ENCODE results near the gene ATXN7L3B.
"Not testable (repeated sequence)": the region's sequence is repeated elsewhere in the genome, so short reads cannot be mapped to it uniquely, and the experiment has no call there.

The ATXN7L3B gene, protein sequence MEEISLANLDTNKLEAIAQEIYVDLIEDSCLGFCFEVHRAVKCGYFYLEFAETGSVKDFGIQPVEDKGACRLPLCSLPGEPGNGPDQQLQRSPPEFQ

DNA sequence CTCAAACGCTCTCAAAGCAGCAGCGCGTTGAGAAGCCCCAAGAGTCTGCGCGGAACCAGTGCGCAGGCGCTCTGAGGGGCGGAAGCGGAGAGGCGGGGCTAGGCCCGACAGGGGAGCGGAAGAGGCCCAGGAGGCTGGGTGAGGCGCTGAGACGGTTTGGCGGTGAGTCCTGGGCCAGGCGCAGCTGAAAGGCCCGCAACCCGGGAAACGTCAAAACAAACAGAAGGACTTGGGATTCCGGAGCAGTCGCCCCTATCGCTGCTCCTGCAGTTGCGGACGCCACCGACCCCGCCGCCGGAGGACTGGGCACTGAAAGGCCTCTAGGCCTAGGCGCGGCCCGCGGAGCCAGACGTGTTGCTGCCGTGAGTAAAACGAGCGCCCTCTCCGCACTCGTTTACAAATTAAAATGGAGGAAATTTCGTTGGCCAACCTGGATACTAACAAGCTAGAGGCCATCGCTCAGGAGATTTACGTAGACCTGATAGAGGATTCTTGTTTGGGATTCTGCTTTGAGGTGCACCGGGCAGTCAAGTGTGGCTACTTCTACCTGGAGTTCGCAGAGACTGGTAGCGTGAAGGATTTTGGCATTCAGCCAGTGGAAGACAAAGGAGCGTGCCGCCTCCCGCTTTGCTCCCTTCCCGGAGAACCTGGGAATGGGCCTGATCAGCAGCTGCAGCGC, at the start of gene ATXN7L3B:
Gene ATXN7L3B, plus strand, starts transcription at position 129 of the 679 bp plus-strand sequence. Its CDS starts 278 bp downstream, at position 407.
- DNase-seq = peak; percentile 94

DNA sequence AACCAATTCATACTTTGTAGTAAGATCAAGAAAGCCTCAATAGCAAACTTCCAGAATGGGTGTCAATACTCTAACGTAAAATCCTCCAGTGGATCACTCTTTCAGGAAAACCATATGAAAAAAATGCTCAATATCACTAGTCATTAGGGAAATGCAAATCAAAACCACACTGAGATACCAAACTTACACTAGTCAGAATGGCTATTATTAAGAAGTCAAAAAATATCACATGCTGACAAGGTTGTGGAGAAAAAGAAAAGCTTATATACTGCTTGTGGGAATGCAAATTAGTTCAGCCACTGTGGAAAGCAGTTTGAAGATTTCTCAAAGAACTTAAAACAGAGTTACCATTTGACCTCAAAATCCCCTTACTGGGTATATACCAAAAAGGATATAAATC, 49.5 kb upstream of the ATXN7L3B start:
- DNase-seq = no peak

DNA sequence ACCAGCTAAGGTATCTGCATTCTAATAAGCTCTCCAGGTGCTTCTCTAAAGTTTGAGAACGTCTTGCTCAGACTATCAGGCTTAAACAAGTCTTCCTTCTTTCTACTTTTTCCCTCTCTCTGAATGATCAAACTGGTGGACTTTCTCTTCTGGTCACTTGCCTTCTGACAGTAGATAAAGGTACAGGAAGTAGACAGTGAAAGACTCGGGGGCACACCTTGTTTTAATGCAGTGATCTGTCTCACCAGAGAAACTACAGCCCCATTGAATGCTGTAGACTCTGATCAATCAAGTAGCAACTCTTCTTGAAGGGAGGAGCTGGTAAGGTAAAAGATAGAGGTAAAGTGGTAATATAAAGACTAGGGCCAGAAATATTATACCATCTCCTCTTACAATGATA, 48.1 kb upstream of the ATXN7L3B start:
- no peak for DNase-seq

DNA sequence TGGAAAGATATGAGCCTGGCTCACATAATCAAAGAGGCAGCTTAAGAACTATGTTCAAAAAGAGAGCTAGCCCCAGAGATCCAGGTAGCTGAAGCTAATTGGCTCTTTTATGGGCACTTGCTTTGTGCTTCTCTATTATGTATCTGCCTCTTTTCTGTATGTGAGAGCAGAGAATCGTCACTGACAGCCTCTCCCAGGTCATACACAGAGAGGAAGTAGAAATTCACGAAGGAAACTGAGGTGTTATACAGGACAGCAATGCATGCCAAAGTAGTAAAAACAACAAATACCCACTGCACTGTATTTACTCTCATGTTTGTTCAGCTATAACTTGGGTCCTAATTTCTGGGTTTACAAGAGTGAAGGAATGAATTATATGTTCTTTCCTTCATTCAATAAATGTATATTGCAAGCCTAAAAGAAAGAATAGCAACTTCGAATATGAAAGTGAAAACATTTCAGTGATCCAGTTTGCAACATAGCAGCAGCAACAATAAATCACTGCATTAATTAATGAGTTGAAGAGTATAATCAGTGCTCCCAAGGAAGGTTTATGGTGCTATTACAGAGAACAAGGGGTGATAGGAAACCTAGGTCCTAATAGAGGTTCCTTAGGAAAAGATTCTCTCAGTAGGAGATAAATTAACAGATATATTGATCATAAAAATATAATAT, 47.1 kb upstream of the ATXN7L3B start:
- DNase-seq = no peak

DNA sequence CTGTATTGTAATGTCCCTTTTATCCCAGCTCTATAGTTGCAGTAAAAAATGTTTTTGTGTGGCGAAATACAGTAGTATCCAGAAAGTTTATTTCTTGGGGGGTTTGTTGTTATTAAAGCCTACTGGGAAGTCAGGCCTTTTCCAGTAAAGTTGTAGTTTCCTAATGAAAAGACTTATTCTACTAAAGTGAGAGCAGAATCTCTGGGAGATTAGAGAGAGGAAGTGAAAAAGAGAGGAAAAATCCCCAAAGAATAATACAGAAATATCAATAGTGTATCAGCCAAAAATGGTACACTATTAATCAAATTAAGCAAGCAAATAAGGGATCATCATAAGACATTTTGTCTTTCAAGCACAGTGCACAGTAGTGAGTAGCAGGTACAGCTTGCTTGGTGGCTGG, 46.3 kb upstream of the ATXN7L3B start:
- no peak for DNase-seq

DNA sequence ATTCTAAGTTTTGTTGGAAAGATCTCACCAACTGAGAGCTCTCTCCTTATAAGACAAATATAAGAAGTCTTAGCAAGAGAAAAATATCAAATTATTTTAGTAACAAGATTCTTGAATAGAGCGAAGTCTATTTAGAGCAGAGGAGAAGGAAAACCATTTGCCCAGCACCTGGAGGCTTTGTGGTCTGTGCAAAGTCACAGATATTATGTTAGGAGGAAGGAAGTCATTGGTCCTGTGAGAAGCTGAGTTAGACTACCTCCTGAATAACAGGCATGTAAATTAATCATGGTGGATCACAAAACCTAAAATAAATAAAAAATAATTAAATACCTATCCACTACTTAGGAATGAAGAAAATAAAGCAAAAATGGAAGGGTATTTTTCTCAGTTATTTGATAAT, 38.4 kb upstream of the ATXN7L3B start:
- DNase-seq = no peak

DNA sequence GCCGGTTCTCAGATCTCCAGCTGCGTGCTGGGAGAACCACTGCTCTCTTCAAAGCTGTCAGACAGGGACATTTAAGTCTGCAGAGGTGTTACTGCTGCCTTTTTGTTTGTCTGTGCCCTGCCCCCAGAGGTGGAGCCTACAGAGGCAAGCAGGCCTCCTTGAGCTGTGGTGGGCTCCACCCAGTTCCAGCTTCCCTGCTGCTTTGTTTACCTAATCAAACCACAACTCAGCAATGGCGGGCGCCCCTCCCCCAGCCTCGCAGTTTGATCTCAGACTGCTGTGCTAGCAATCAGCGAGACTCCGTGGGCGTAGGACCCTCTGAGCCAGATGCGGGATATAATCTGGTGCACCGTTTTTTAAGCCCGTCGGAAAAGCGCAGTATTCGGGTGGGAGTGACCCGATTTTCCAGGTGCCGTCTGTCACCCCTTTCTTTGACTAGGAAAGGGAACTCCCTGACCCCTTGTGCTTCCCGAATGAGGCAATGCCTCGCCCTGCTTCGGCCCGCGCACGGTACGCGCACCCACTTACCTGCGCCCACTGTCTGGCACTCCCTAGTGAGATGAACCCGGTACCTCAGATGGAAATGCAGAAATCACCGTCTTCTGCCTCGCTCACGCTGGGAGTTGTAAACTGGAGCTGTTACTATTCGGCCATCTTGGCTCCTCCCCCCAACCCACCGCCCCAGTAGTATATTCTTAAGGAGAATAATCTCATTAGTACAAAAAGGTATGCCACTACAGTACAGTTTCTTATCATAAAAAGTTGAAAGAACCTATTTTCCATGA, 28.6 kb upstream of the ATXN7L3B start:
- DNase-seq = not testable (repeated sequence)

DNA sequence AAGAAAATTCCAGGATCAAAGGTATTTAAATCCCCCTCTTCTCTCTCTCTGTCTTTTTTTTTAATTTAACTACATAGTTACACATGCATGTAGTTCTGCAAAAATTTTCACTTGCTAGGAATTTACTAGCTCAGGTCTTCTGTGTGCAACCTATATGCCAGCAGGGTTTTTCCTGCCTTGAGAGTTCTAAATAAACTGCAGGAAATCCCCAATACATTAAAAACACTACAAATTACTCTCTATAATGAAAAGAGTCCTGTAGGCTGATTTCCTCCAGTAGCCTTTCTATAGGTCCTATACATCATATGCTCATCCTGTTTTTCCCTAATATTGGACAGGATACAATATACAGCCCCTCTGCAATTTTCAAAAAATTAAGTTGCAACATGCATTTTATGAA, 27.7 kb upstream of the ATXN7L3B start:
- DNase-seq = no peak

DNA sequence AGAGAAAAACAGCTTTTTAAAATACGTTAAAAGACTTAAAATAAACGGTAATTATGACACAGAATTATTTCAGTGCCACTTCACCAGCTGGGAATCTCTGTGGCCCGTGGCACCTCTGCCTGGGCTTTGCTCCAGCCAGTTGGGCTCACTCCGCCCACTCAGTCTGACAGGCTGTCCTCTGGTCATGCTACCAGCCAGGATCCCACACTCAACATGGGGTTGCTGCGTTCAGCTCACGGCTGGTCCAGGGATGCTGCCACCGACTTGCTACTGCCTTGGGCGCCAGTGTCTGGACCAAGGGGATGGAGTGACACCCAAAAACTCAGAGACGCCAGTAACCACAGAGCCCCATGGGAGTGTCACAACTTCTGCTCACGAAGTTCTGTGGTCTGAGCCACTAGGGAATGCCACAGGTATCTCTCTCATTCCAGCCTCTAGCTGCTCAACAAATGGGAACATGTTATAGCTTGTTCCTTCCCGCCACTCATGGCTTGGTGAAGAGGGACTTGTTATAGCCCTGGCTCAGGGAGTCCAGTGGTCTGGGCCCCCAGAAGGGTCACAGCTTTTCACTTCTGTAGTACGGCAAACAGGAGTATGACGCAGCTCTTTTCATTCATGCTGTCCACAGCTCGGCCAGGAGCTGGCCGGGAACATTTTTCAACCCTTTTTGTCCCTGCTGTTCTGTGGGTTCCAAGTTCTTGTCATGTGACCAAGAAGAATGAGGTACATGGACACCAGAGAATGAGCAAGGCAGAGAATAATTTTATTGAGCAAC, 23.4 kb upstream of the ATXN7L3B start:
- no peak for DNase-seq

DNA sequence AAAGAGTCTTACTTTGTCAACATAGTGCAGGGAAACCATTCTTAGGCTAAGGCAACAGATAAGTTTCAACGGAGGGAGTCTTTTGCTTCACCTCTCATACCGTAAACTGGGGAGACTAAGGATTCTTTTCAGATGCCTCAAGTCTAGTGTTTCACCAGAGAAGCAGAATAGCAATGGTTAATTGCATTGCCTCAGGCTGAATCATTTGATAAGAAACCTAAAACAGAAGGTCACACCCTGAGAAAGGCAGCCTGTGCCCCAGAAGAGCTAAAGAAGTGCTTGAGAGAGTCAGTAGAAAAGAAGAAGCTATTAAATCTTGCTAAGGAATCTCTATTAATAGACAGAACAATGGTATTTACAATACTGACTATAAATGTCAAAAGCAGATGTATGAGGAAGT, 21.8 kb upstream of the ATXN7L3B start:
- DNase-seq = no peak

DNA sequence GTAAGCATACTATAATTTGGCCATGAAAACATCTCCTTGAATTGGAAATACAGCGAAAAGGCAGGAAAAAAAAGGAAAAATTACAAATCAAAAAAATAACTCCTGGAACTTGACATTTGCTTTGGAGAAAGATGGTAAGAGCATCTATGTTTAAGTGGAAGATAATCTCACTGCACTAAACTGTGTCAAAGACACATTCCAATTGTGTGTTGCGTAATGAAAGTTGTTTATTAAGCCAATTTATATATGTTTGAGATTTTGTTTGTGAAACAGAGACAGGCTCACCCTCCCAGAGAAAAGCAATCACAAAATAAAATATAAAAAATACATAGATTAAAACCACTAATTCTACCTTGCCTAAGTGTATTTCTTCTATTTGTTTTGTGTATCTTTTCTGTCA, 11.1 kb upstream of the ATXN7L3B start:
- no peak for DNase-seq

DNA sequence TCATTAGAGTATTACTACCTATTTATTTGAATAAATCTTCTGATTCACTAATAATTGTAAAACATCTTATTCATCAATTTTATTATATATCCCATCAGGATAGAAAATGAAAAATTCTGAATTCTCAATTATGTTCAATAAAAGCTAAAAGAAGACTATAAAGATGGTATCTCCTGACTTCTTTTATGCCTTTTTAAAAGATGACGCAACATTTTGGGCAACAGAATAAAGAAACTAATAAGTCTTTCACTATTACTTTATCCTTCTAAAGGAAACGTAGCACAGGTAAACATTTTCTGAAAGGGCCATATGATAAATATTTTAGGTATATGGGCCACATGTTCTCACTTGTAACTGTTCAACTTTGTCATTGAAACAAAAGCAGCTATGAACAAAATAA, 10.1 kb upstream of the ATXN7L3B start:
- DNase-seq = no peak

DNA sequence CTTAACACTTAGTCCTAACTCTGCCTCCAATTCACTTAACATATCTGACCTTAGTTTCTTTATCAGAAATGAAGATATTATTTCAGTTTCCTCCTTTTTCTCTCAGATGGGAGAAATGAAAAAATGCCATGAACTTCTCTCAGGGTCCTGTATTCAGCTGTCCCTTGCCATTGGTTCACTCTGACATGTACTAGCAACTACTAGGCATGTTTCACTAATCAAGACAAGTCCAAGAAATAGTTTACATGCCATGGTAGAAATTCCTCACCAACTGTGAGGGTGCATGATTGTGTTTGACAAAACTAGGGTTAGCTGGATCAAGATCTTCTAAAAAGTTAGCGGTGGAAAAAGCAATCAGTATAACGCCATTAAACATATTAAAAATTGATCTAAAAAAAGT, 7.0 kb upstream of the ATXN7L3B start:
- DNase-seq = no peak

DNA sequence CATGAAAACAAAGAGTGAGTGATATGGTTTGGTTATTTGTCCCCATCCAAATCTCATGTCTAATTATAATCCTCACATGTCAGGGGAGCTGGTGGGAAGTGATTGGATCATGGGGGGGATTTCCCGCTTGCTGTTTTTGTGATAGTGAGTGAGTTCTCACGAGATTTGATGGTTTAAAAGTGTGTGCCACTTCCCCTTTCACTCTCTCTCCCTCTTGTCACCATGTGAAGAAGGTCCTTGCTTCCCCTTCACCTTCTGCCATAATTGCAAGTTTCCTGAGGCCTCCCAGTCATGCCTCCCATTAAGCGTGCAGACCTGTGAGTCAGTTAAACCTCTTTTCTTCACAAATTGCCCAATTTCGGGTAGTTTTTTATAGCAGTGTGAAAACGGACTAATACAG, 2.1 kb upstream of the ATXN7L3B start:
- DNase-seq = no peak

DNA sequence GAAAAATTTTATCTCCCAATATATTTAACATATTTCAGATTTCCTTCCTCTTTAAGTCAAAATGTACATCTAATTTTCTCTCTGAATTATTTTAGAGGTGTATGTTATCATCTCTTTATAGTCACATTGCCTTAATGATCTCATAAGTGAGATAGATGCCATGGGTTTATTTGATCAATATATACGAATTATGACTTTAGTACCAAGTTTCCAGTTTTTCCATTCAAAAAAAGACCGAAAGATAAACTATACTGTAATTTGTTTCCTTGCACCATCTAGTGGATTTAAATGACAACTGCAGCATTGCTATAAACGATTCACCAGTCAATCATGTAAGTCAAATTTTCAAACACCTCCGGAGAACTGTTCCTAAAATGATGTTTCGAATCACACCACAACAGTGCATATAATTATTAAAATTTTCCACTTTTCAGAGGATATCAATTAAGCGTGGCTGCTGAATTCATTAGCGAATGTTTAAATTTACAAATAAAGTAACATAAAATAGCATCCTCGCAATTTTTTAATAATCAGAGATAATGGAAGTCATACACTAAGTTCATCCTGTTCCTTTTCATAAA, 419 bp upstream of the ATXN7L3B start:
- no peak for DNase-seq

DNA sequence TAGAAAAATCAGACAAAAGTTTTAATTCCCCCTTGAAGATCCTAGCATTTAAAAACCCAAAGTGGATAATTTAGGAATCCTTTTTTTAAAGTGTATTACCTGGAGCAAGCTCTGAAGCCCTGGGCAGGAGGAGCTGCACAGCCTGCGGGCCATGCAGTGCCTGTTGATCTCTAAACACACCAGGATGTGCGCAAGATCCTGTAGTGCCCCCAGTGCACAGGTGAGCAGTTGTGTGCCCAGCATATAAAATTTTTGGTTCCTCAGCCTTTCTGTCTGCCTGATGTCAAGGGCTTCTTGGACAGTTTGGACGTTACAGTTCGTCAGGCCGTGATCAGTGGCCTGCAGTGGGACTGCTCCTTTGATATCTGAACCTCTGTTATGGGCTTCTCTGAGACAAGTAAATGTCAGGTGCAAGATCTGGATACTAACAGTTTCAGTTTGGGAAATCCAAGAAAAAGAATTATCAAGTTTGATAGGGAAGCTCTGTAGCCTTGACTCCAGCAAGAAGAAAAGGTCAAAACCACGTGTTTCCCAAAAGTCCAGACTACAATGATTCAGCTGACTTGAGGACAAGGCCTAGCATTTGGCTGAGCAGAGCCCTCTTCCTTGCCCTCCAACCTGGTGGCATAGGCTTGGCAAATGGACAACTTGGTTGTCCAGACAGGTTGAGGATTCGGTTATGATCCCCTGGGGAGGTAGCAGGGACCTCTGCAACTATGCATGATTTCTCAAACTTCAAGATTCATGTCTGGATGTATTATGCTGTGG, 1.0 kb downstream of the ATXN7L3B start:
- no peak for DNase-seq

DNA sequence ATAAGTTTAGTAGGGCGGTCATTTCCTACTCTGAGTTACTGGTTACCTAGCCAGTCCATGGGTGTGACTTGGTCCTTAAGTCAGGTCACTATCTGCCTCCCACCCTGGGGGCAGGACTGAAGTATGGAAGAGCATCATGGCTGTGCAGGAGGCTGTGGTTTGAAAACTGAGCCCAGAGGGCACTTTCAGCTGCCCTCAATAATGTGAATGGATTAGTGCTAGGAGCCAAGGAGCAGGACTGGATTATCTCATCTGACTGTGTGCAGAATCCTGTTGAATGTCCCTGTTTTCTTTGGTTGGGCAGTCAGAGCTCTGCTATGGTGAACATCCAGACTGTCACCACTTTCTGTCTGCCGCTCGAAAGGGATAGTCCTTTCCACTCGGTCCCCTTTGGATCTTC, 1.6 kb downstream of the ATXN7L3B start:
- DNase-seq = no peak

DNA sequence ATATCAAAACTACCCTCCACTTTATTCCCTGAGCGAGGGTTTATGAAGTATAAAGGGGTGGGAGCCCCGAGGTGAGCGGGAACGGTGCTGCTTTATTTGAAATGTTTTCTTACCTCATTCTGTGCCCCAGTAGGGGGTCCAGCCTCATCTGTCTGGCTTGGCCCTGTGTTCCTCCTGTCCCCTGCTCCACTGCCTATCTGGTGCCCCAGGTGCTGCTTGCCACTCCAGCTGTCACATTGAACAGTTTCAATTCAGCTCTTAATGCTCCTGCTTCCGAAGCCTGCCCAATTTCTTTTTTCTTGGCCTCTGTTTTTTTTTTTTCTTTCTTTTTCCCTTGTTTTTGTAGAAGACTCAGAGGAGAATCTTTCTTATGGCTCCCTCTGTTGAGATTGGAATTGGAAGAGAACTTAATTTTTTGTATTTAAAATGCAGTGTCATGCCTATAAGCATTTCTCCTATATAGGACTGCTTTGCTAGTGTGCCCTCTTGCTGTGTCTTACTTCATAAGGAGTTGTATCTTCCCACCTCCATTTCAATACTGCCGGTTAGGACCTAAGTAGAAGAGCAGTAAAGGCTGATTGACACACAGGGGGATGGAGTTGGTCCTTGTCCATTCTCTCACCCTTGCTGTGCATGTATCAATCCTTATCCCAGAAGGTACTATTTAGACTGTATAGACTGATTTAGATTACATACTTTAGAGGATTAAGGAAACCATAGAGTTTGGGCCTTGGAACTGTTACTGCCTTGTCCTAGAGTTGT, 2.3 kb downstream of the ATXN7L3B start:
- no peak for DNase-seq

DNA sequence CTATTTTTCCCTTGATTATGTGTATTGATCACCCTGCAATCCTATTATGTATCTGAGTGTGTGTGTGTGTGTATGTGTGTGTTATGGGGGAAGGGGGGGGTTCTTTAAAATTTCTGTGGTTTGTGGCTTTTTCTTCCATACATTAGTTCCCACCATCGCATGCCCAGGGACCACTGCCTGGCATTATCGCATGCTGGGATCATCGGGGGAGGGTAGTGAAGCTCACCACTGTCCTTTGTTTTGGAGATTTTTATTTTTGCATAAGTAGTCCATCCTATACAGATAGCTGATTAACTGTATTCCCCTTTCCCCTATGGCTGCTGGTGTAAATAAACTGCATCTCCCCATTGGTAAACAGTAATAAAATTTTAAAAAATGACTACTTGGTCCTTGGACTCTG, 3.4 kb downstream of the ATXN7L3B start:
- DNase-seq = no peak

DNA sequence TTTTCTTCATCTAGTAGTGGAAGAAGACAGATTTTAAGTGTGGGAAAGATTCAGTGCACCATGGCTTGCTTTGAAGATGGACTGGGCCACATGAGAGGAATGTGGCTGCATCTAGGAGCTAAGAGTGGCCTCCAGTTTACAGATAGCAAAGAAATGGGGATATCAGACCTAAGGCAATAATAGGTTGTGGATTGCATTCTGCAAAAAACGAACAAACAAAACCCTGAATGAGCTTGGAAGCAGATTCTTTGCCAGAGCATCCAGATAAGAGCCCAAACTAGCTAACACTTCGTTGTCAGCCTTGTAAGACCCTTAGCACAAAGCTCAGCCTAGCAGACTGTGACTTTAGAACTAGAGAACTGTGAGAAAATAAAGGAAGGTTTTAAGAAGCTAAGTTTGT, 9.6 kb downstream of the ATXN7L3B start:
- no peak for DNase-seq

DNA sequence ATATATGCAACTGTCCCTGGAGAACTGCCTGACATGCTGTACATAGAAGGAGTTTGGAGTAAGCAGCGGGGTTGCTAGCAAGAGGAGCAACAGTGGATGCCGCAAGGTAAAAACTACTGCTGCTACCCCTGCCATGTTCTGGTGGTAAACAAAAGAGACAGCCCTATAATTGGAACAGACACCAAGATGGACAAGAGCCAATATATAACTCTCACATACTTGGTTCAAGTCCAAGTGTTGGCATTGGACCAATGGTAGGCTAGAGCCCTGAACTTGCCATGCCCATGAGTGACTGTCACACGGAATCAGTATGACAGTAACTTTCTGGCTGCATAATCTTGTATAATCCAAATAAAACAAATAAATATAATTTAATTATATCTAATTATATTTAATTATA, 13.7 kb downstream of the ATXN7L3B start:
- no peak for DNase-seq
